DND-41 (cell line): ENCODE data around the gene HDAC4.

Source experiments
- ATAC-seq: fragments of 200-7000 bp; cut with Tn5 transposase; 3 replicates; pipeline ENCODE4 v1.9.1; 2021; ENCODE audit warnings: low read depth; ENCODE audit not compliant: insufficient read depth
- DNase-seq: peaks from one replicate; pipeline ENCODE4 v3.0.0-alpha.2; 2020
- H2AFZ ChIP-seq: 2 replicates; pipeline ENCODE4 v1.6.0; 2012; ENCODE audit warnings: low read depth, low read length
- H3K27ac ChIP-seq: 2 replicates; pipeline ENCODE4 v1.5.1; 2012; ENCODE audit warnings: low read length, inconsistent platforms
- H3K27me3 ChIP-seq: fragments of 200-600 bp; sonication (generic); 2 replicates; pipeline ENCODE4 v1.6.0; 2012; ENCODE audit warnings: low read length, mild to moderate bottlenecking, inconsistent platforms; ENCODE audit not compliant: insufficient read depth, poor library complexity
- H3K36me3 ChIP-seq: 2 replicates; pipeline ENCODE4 v1.5.1; 2012; ENCODE audit warnings: low read length, inconsistent platforms; ENCODE audit not compliant: insufficient read depth
- H3K4me1 ChIP-seq: 2 replicates; pipeline ENCODE4 v1.5.1; 2012; ENCODE audit warnings: mild to moderate bottlenecking, low read length; ENCODE audit not compliant: insufficient read depth
- H3K4me2 ChIP-seq: 2 replicates; pipeline ENCODE4 v1.6.0; 2012; ENCODE audit warnings: mild to moderate bottlenecking, moderate library complexity, low read length, inconsistent platforms; ENCODE audit not compliant: insufficient read depth
- H3K4me3 ChIP-seq, 2 experiments: fragments of 200-600 bp in 1 of 2; shearing (Covaris generic) in 1 of 2; 2 replicates each; pipeline ENCODE4 v1.5.1; 2012 to 2016; ENCODE audit warnings: inconsistent platforms in 2 of 2, low read length in 2 of 2, mild to moderate bottlenecking in 2 of 2, low read depth in 1 of 2, moderate library complexity in 1 of 2
- H3K79me2 ChIP-seq: 2 replicates; pipeline ENCODE4 v1.6.0; 2012; ENCODE audit warnings: low read length, inconsistent platforms; ENCODE audit not compliant: insufficient read depth
- H3K9ac ChIP-seq: 2 replicates; pipeline ENCODE4 v1.6.0; 2012; ENCODE audit warnings: low read depth, mild to moderate bottlenecking, inconsistent platforms, low read length, moderate library complexity
- H3K9me3 ChIP-seq: 2 replicates; pipeline ENCODE4 v1.5.1; 2012; ENCODE audit warnings: low read length, moderate library complexity, mild to moderate bottlenecking, inconsistent platforms; ENCODE audit not compliant: insufficient read depth, severe bottlenecking
- H4K20me1 ChIP-seq: 2 replicates; pipeline ENCODE4 v1.6.0; 2012; ENCODE audit warnings: low read length; ENCODE audit not compliant: insufficient read depth
- CTCF ChIP-seq: IDR thresholded peaks from 2 replicates; pipeline ENCODE4 v1.5.1; 2012; ENCODE audit warnings: borderline replicate concordance, low read length, moderate library complexity, mild to moderate bottlenecking; ENCODE audit not compliant: poor library complexity, severe bottlenecking; ENCODE audit errors: extremely low read depth
- EZH2 ChIP-seq: IDR thresholded peaks from 3 replicates; pipeline ENCODE4 v1.6.1; 2012; ENCODE audit warnings: borderline replicate concordance, low read depth, mild to moderate bottlenecking, moderate library complexity, low read length, inconsistent platforms; ENCODE audit not compliant: severe bottlenecking

Gene HDAC4

GRCh38 chr2:239213643-239214101, 187.1 kb downstream of the HDAC4 start:
- H3K9ac ChIP-seq: no peak overlapping the region
- H4K20me1 ChIP-seq: peaks cover 93% of the 10 kb centered on the region
- peaks cover 14% of the 10 kb centered on the region for H3K4me1 ChIP-seq
- peaks cover 58% of the 10 kb centered on the region for H3K36me3 ChIP-seq
- ATAC-seq (no peak; the same call in 2 of the 3 replicates), DNase-seq (no peak)
- peaks cover 95% of the 10 kb centered on the region for H3K79me2 ChIP-seq
- H3K4me3 ChIP-seq: no peak overlapping the region
- no peaks in the 10 kb centered on the region for H3K27me3 ChIP-seq
- no peak overlapping the region for H2AFZ ChIP-seq
- no peak overlapping the region for H3K4me2 ChIP-seq
- no peak for TF ChIP-seq EZH2
- no peak for TF ChIP-seq CTCF
- no peak overlapping the region for H3K27ac ChIP-seq
- no peaks in the 10 kb centered on the region for H3K9me3 ChIP-seq

GRCh38 chr2:239212929-239213642, 187.7 kb downstream of the HDAC4 start:
- Histone ChIP-seq H3K9ac (no peak overlapping the region), H3K4me1 (peaks cover 14% of the 10 kb centered on the region), H3K9me3 (no peaks in the 10 kb centered on the region), H4K20me1 (peaks cover 99% of the 10 kb centered on the region), H3K4me3 (no peak overlapping the region), H3K4me2 (no peak overlapping the region), H2AFZ (no peak overlapping the region), H3K27me3 (no peaks in the 10 kb centered on the region), H3K79me2 (peaks cover 100% of the 10 kb centered on the region), H3K27ac (no peak overlapping the region; the same call in 1 of the 2 replicates), H3K36me3 (peaks cover 60% of the 10 kb centered on the region)
- TF ChIP-seq EZH2: no peak
- no peak for TF ChIP-seq CTCF
- DNase-seq (no peak), ATAC-seq (no peak)

- Histone ChIP-seq H3K79me2 (peaks cover 100% of the 10 kb centered on the region), H3K4me3 (no peak overlapping the region), H3K36me3 (peaks cover 60% of the 10 kb centered on the region), H4K20me1 (peaks cover 97% of the 10 kb centered on the region), H3K9ac (no peak overlapping the region), H3K27ac (no peak overlapping the region; the same call in 1 of the 2 replicates), H3K9me3 (no peaks in the 10 kb centered on the region), H3K27me3 (no peaks in the 10 kb centered on the region), H2AFZ (no peak overlapping the region), H3K4me2 (no peak overlapping the region), H3K4me1 (peaks cover 11% of the 10 kb centered on the region)
- DNase-seq (no peak), ATAC-seq (0 out of 3 replicates have a peak, but pooled peaks have one; percentile 19)
- TF ChIP-seq EZH2 (no peak), CTCF (no peak)
Observed at GRCh38 chr2:239212121-239212928, 188.5 kb downstream of the HDAC4 start.
